Upper lobe of right lung (tissue), 1 donor: Measurements from ENCODE around the gene MIER1. TPM values are rescaled to one million over a fixed set of nuclear protein-coding genes. Genes with fewer than 3 reads are reported as not detected.
A peak's percentile ranks its signal among the peaks of the same experiment; 100 is the strongest.

Experiments used
- ATAC-seq: fragments of 200-7000 bp; cut with Tn5 transposase; one replicate; pipeline ENCODE4 v1.9.1; 2020; ENCODE audit warnings: mild to moderate bottlenecking, moderate library complexity
- DNase-seq: peaks from one replicate; pipeline ENCODE4 v3.0.0-alpha.2; 2020
- H3K27ac ChIP-seq: fragments of 200-600 bp; one replicate; pipeline ENCODE4 v1.8.0; 2022
- H3K27me3 ChIP-seq: fragments of 200-600 bp; one replicate; pipeline ENCODE4 v1.8.0; 2022; ENCODE audit warnings: mild to moderate bottlenecking
- H3K36me3 ChIP-seq: fragments of 200-600 bp; one replicate; pipeline ENCODE4 v1.8.0; 2022
- H3K4me1 ChIP-seq: fragments of 200-600 bp; one replicate; pipeline ENCODE4 v1.8.0; 2022
- H3K4me3 ChIP-seq: fragments of 200-600 bp; one replicate; pipeline ENCODE4 v1.8.0; 2022; ENCODE audit warnings: mild to moderate bottlenecking
- H3K9me3 ChIP-seq: fragments of 200-600 bp; one replicate; pipeline ENCODE4 v1.8.0; 2022
- intact Hi-C: fragments of 100-400 bp; cut with DNase I; formaldehyde crosslinking; loops from one replicate; pipeline ENCODE4 v1.11.0; 2022
- total RNA-seq: library from RNA; stranded (reverse); fragmentation: NEBNext Ultra II Directional; extraction: Animal tissue kit (Norgen Biotek cat#: 25700); gene quantifications from one replicate; pipeline ENCODE4 v1.2.1, GENCODE V29; 2021
- TF ChIP-seq, protein P1 (sequence below): fragments of 200-600 bp; IDR thresholded peaks from one replicate; pipeline ENCODE4 v1.8.0; 2022; ENCODE audit warnings: antibody characterized with exemption
- donor health status: DM: no; HTN: yes; CAD: no; lungs with severe emphysema.

Gene MIER1
- total RNA-seq, 1 donor from 2014 or later: 43.8 TPM

DNA sequence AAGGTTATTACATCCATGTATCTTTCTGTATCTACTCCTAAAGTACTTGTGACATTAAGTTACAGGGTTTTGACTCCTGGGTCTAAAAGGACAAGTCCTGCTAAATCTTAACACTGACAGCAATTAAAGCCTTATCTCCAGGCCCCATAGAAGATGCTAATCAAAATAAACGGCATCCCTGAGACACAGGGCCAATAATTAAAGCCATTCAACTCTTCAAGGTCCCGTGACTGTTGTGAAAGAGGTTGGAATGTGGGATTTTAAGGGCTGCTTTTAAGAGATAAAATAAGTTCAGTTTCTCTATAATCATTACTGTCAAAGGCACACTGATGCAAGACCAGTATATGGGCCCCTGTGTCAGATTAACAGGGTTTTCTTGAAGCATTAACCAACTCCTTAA is 8.5 kb upstream of the MIER1 start:
- H3K27ac ChIP-seq: no peak overlapping the region
- ATAC-seq (no peak), DNase-seq (no peak)
- no peaks in the 10 kb centered on the region for H3K4me1 ChIP-seq
- TF ChIP-seq, protein P1, sequence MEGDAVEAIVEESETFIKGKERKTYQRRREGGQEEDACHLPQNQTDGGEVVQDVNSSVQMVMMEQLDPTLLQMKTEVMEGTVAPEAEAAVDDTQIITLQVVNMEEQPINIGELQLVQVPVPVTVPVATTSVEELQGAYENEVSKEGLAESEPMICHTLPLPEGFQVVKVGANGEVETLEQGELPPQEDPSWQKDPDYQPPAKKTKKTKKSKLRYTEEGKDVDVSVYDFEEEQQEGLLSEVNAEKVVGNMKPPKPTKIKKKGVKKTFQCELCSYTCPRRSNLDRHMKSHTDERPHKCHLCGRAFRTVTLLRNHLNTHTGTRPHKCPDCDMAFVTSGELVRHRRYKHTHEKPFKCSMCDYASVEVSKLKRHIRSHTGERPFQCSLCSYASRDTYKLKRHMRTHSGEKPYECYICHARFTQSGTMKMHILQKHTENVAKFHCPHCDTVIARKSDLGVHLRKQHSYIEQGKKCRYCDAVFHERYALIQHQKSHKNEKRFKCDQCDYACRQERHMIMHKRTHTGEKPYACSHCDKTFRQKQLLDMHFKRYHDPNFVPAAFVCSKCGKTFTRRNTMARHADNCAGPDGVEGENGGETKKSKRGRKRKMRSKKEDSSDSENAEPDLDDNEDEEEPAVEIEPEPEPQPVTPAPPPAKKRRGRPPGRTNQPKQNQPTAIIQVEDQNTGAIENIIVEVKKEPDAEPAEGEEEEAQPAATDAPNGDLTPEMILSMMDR: no peak
- H3K4me3 ChIP-seq: no peak overlapping the region
- no peaks in the 10 kb centered on the region for H3K9me3 ChIP-seq
- H3K27me3 ChIP-seq: no peaks in the 10 kb centered on the region
- intact Hi-C loops: no loop called here
- H3K36me3 ChIP-seq: no peaks in the 10 kb centered on the region

DNA sequence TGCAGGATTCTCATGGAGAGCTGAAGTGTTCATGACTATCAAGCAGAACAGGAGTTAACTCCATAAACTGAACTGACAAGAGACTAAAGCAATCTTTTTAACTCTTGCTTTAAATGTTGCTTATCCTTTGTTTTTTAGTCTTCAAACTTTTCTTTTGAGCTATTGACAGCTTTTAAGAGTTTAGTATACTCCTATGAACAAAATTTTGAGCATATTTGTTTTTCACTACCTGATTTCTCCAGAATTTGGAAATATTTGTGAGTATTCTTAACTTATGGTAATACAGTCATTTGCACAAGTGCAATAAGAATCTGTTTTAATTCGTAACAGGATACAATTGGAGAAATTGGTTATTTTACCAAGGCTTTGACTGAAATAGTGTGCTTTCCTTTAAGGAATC is 7.3 kb upstream of the MIER1 start:
- ATAC-seq: no peak
- Histone ChIP-seq H3K4me3 (no peak overlapping the region), H3K4me1 (no peaks in the 10 kb centered on the region), H3K27me3 (no peaks in the 10 kb centered on the region), H3K9me3 (no peaks in the 10 kb centered on the region), H3K27ac (no peak overlapping the region), H3K36me3 (no peaks in the 10 kb centered on the region)
- no peak for DNase-seq
- intact Hi-C loops: no loop called here
- TF ChIP-seq, protein P1: no peak

DNA sequence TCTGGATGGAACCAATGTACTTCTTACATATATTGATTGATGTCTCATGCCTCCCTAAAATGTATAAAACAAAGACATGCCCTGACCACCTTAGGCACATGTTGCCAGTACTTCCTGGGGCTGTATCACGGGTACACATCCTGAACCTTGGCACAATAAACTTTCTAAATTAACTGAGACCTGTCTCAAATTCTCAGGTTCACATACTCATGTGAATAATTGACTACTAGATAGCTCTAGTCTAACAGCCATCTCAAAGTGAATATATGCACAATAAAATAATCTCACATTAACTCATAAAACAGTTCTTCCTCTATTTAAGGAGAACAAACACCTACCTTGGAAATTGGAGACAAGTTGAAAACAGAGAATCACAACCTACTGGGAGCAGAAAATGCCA is 5.7 kb upstream of the MIER1 start:
- Histone ChIP-seq H3K4me1 (peaks cover 9% of the 10 kb centered on the region), H3K4me3 (no peak overlapping the region), H3K36me3 (no peaks in the 10 kb centered on the region), H3K27ac (no peak overlapping the region), H3K27me3 (no peaks in the 10 kb centered on the region), H3K9me3 (no peaks in the 10 kb centered on the region)
- intact Hi-C loops: no loop called here
- ATAC-seq: no peak
- TF ChIP-seq, protein P1: no peak
- no peak for DNase-seq

DNA sequence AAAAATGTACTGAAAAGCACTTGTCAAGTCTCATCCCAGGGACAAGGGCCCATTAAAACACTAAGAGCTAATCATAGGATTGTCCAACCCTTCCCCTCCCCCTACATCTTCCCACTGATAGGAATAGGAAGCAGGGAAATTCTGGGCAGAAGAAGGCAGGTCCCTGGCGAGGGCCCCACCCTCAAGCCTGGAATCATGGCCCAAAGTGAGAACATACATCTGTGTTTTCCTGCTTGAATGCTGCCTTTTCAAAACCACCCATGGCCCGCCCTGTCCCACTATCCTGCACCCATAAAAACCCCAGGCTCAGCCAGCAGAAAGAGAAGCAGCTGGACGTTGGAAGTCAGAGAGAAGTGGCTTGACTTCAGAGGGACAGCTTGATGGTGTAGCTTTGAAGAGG is 5.0 kb upstream of the MIER1 start:
- H3K9me3 ChIP-seq: no peaks in the 10 kb centered on the region
- intact Hi-C loops: no loop called here
- H3K27ac ChIP-seq: no peak overlapping the region
- no peak overlapping the region for H3K4me3 ChIP-seq
- H3K36me3 ChIP-seq: no peaks in the 10 kb centered on the region
- no peak for DNase-seq
- H3K4me1 ChIP-seq: peaks cover 9% of the 10 kb centered on the region
- ATAC-seq: no peak
- TF ChIP-seq, protein P1: no peak
- H3K27me3 ChIP-seq: no peaks in the 10 kb centered on the region

DNA sequence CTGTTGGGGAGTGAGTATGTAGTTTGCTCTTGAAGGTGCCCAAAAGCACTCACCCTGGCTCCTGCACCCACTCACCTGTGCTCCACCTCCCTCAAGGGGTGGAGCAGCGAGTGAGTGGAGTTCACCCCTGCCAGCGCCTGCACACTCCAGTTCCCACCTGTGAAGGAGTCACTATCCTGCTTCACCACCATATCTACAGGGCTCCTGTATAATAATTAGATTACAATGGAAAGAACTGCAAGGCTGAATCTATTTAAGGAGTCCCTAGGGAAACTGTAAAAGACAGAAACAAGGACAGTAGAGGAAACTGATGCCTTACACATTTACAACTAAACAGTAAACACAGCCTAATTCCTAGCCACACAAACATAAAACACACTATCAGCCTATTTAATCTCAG is 4.2 kb upstream of the MIER1 start:
- Histone ChIP-seq H3K4me3 (no peak overlapping the region), H3K27me3 (no peaks in the 10 kb centered on the region), H3K9me3 (no peaks in the 10 kb centered on the region), H3K36me3 (no peaks in the 10 kb centered on the region), H3K27ac (no peak overlapping the region), H3K4me1 (peaks cover 9% of the 10 kb centered on the region)
- TF ChIP-seq, protein P1: no peak
- no peak for ATAC-seq
- intact Hi-C loops: no loop called here
- DNase-seq: no peak

DNA sequence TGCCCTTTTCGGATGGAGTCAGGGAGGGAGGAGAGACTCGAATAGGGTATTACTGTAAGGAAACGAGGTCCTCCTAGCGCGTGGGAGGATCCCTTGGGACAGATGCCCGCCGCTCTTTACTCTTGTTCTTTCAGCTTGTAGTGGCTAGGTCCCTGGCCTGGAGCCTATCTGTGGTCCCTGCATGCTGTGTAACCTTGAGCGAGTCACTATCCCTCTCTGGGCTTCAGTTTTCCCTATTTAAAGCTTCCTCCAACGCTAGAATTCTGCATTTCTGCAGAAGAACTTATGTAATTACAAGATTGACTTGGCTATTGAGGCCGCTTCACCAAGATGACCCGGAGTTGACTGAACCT is 744 bp downstream of the MIER1 start:
- intact Hi-C loops: no loop called here
- no peak for DNase-seq
- TF ChIP-seq, protein P1: peak; percentile 3
- ATAC-seq: no peak
- Histone ChIP-seq H3K36me3 (no peaks in the 10 kb centered on the region), H3K4me3 (peak overlapping the region; percentile 73), H3K27me3 (no peaks in the 10 kb centered on the region), H3K9me3 (no peaks in the 10 kb centered on the region), H3K4me1 (peaks cover 21% of the 10 kb centered on the region), H3K27ac (peak overlapping the region; percentile 98)
